Measurements from ENCODE around the gene PDE10A.

Gene PDE10A

GRCh38 chr6:165662749-165663376 is at the start of gene PDE10A:
PDE10A (minus strand) TSS chr6:165663241; CDS start chr6:165662811, 430 bp downstream.
- Histone ChIP-seq H3K36me3 (ENCODE audit: control insufficient read depth, insufficient read depth, low read length) (no peaks in the 10 kb centered on the region), H3K27me3 (ENCODE audit: control insufficient read depth, insufficient read depth, low read length) (peaks cover 68% of the 10 kb centered on the region), H3K4me3 (ENCODE audit: low read length) (no peak within 1 kb of the TSS), H3K9me3 (ENCODE audit: control insufficient read depth, low read length) (no peaks in the 10 kb centered on the region), H3K9ac (ENCODE audit: low read length) (no peak within 1 kb of the TSS), H3K4me1 (ENCODE audit: control insufficient read depth, insufficient read depth, low read length) (peaks cover 8% of the 10 kb centered on the region)

- H3K4me1 ChIP-seq (ENCODE audit: control insufficient read depth, insufficient read depth, low read length), result no peaks in the 10 kb centered on the region
- H3K9ac ChIP-seq (ENCODE audit: low read length), result no peak overlapping the region
- no peaks in the 10 kb centered on the region for H3K36me3 ChIP-seq (ENCODE audit: control insufficient read depth, insufficient read depth, low read length)
- H3K27me3 ChIP-seq (ENCODE audit: control insufficient read depth, insufficient read depth, low read length), result no peaks in the 10 kb centered on the region
- H3K9me3 ChIP-seq (ENCODE audit: control insufficient read depth, low read length), result no peaks in the 10 kb centered on the region
- H3K4me3 ChIP-seq (ENCODE audit: low read length), result no peak overlapping the region
These were observed 46.0 kb upstream of the PDE10A start for GRCh38 chr6:165708985-165709576.

GRCh38 chr6:165707067-165707853 is 44.2 kb upstream of the PDE10A start:
- Histone ChIP-seq H3K36me3 (ENCODE audit: control insufficient read depth, insufficient read depth, low read length) (no peaks in the 10 kb centered on the region), H3K27me3 (ENCODE audit: control insufficient read depth, insufficient read depth, low read length) (no peaks in the 10 kb centered on the region), H3K4me1 (ENCODE audit: control insufficient read depth, insufficient read depth, low read length) (no peaks in the 10 kb centered on the region), H3K4me3 (ENCODE audit: low read length) (no peak overlapping the region), H3K9me3 (ENCODE audit: control insufficient read depth, low read length) (no peaks in the 10 kb centered on the region), H3K9ac (ENCODE audit: low read length) (no peak overlapping the region)

- Histone ChIP-seq H3K9me3 (ENCODE audit: control insufficient read depth, low read length) (no peaks in the 10 kb centered on the region), H3K4me3 (ENCODE audit: low read length) (no peak overlapping the region), H3K27me3 (ENCODE audit: control insufficient read depth, insufficient read depth, low read length) (no peaks in the 10 kb centered on the region), H3K4me1 (ENCODE audit: control insufficient read depth, insufficient read depth, low read length) (no peaks in the 10 kb centered on the region), H3K9ac (ENCODE audit: low read length) (no peak overlapping the region), H3K36me3 (ENCODE audit: control insufficient read depth, insufficient read depth, low read length) (no peaks in the 10 kb centered on the region)
These were observed 42.9 kb upstream of the PDE10A start for GRCh38 chr6:165705941-165706340.

GRCh38 chr6:165704045-165704748 is 41.2 kb upstream of the PDE10A start:
- Histone ChIP-seq H3K36me3 (ENCODE audit: control insufficient read depth, insufficient read depth, low read length) (no peaks in the 10 kb centered on the region), H3K9me3 (ENCODE audit: control insufficient read depth, low read length) (no peaks in the 10 kb centered on the region), H3K4me1 (ENCODE audit: control insufficient read depth, insufficient read depth, low read length) (no peaks in the 10 kb centered on the region), H3K4me3 (ENCODE audit: low read length) (no peak overlapping the region), H3K9ac (ENCODE audit: low read length) (no peak overlapping the region), H3K27me3 (ENCODE audit: control insufficient read depth, insufficient read depth, low read length) (no peaks in the 10 kb centered on the region)

- Histone ChIP-seq H3K4me3 (ENCODE audit: low read length) (no peak overlapping the region), H3K4me1 (ENCODE audit: control insufficient read depth, insufficient read depth, low read length) (no peaks in the 10 kb centered on the region), H3K9ac (ENCODE audit: low read length) (no peak overlapping the region), H3K36me3 (ENCODE audit: control insufficient read depth, insufficient read depth, low read length) (no peaks in the 10 kb centered on the region), H3K27me3 (ENCODE audit: control insufficient read depth, insufficient read depth, low read length) (no peaks in the 10 kb centered on the region), H3K9me3 (ENCODE audit: control insufficient read depth, low read length) (no peaks in the 10 kb centered on the region)
These were observed 39.6 kb upstream of the PDE10A start for GRCh38 chr6:165702669-165703068.

GRCh38 chr6:165701564-165702354 is 38.7 kb upstream of the PDE10A start:
- Histone ChIP-seq H3K36me3 (ENCODE audit: control insufficient read depth, insufficient read depth, low read length) (no peaks in the 10 kb centered on the region), H3K4me3 (ENCODE audit: low read length) (no peak overlapping the region), H3K4me1 (ENCODE audit: control insufficient read depth, insufficient read depth, low read length) (no peaks in the 10 kb centered on the region), H3K27me3 (ENCODE audit: control insufficient read depth, insufficient read depth, low read length) (no peaks in the 10 kb centered on the region), H3K9ac (ENCODE audit: low read length) (no peak overlapping the region), H3K9me3 (ENCODE audit: control insufficient read depth, low read length) (no peaks in the 10 kb centered on the region)

- H3K9me3 ChIP-seq (ENCODE audit: control insufficient read depth, low read length), result no peaks in the 10 kb centered on the region
- no peaks in the 10 kb centered on the region for H3K36me3 ChIP-seq (ENCODE audit: control insufficient read depth, insufficient read depth, low read length)
- H3K27me3 ChIP-seq (ENCODE audit: control insufficient read depth, insufficient read depth, low read length), result no peaks in the 10 kb centered on the region
- no peak overlapping the region for H3K9ac ChIP-seq (ENCODE audit: low read length)
- H3K4me1 ChIP-seq (ENCODE audit: control insufficient read depth, insufficient read depth, low read length), result no peaks in the 10 kb centered on the region
- no peak overlapping the region for H3K4me3 ChIP-seq (ENCODE audit: low read length)
These were observed 38.0 kb upstream of the PDE10A start for GRCh38 chr6:165701005-165701404.

- Histone ChIP-seq H3K9me3 (ENCODE audit: control insufficient read depth, low read length) (no peaks in the 10 kb centered on the region), H3K36me3 (ENCODE audit: control insufficient read depth, insufficient read depth, low read length) (no peaks in the 10 kb centered on the region), H3K4me3 (ENCODE audit: low read length) (no peak overlapping the region), H3K4me1 (ENCODE audit: control insufficient read depth, insufficient read depth, low read length) (no peaks in the 10 kb centered on the region), H3K27me3 (ENCODE audit: control insufficient read depth, insufficient read depth, low read length) (no peaks in the 10 kb centered on the region), H3K9ac (ENCODE audit: low read length) (no peak overlapping the region)
These were observed 35.8 kb upstream of the PDE10A start for GRCh38 chr6:165698868-165699267.

GRCh38 chr6:165697171-165697570 is 34.1 kb upstream of the PDE10A start:
- Histone ChIP-seq H3K4me1 (ENCODE audit: control insufficient read depth, insufficient read depth, low read length) (no peaks in the 10 kb centered on the region), H3K36me3 (ENCODE audit: control insufficient read depth, insufficient read depth, low read length) (no peaks in the 10 kb centered on the region), H3K27me3 (ENCODE audit: control insufficient read depth, insufficient read depth, low read length) (no peaks in the 10 kb centered on the region), H3K9ac (ENCODE audit: low read length) (no peak overlapping the region), H3K9me3 (ENCODE audit: control insufficient read depth, low read length) (no peaks in the 10 kb centered on the region), H3K4me3 (ENCODE audit: low read length) (no peak overlapping the region)

GRCh38 chr6:165695722-165696515 is 32.9 kb upstream of the PDE10A start:
- Histone ChIP-seq H3K9ac (ENCODE audit: low read length) (no peak overlapping the region), H3K36me3 (ENCODE audit: control insufficient read depth, insufficient read depth, low read length) (no peaks in the 10 kb centered on the region)

More at GRCh38 chr6:165695722-165696515, 32.9 kb upstream of the PDE10A start:
- Histone ChIP-seq H3K4me1 (ENCODE audit: control insufficient read depth, insufficient read depth, low read length) (no peaks in the 10 kb centered on the region), H3K9me3 (ENCODE audit: control insufficient read depth, low read length) (no peaks in the 10 kb centered on the region), H3K4me3 (ENCODE audit: low read length) (no peak overlapping the region), H3K27me3 (ENCODE audit: control insufficient read depth, insufficient read depth, low read length) (no peaks in the 10 kb centered on the region)

Data from mucosa of stomach (tissue), 1 donor.